NCI-H146 treated with DMSO at 0.1 percent for 48 hours (cell line): ENCODE data around the gene HSPG2.

Experiments
- DNase-seq: peaks from one replicate; lab custom pipeline; 2025; ENCODE audit not compliant: unreplicated experiment; lab: John Stamatoyannopoulos, UW

The HSPG2 gene

GRCh38 chr1:21901473-21901847 lies 35.6 kb downstream of the HSPG2 start:
- no peak for DNase-seq

GRCh38 chr1:21900766-21901472 lies 36.2 kb downstream of the HSPG2 start:
- no peak for DNase-seq

- DNase-seq, result no peak
These were observed 37.1 kb downstream of the HSPG2 start for GRCh38 chr1:21899987-21900386.

GRCh38 chr1:21899267-21899810 lies 37.8 kb downstream of the HSPG2 start:
- no peak for DNase-seq

- no peak for DNase-seq
These were observed 38.5 kb downstream of the HSPG2 start for GRCh38 chr1:21898326-21899200.

GRCh38 chr1:21897844-21898243 lies 39.3 kb downstream of the HSPG2 start:
- no peak for DNase-seq

GRCh38 chr1:21896652-21897532 lies 40.2 kb downstream of the HSPG2 start:
- DNase-seq, result no peak

GRCh38 chr1:21896026-21896425 lies 41.1 kb downstream of the HSPG2 start:
- DNase-seq, result no peak

GRCh38 chr1:21894034-21894881 lies 42.9 kb downstream of the HSPG2 start:
- DNase-seq, result no peak

- no peak for DNase-seq
These were observed 43.9 kb downstream of the HSPG2 start for GRCh38 chr1:21893046-21893805.

- no peak for DNase-seq
These were observed 45.3 kb downstream of the HSPG2 start for GRCh38 chr1:21891621-21892479.

- no peak for DNase-seq
These were observed 46.0 kb downstream of the HSPG2 start for GRCh38 chr1:21891081-21891480.

- no peak for DNase-seq
These were observed 48.6 kb downstream of the HSPG2 start for GRCh38 chr1:21888500-21888899.

GRCh38 chr1:21887796-21888195 lies 49.3 kb downstream of the HSPG2 start:
- no peak for DNase-seq

GRCh38 chr1:21887216-21887736 lies 49.8 kb downstream of the HSPG2 start:
- no peak for DNase-seq

- no peak for DNase-seq
These were observed 50.5 kb downstream of the HSPG2 start for GRCh38 chr1:21886486-21887215.

- no peak for DNase-seq
These were observed 51.7 kb downstream of the HSPG2 start for GRCh38 chr1:21885236-21886037.
